BE2C (cell line): ENCODE data around the gene MOB3B.

ENCODE experiments used
- DNase-seq: peaks from one replicate; pipeline ENCODE4 v3.0.0-alpha.2; 2020
- H3K27me3 ChIP-seq: fragments of 250-450 bp; sonication (Bioruptor Pico); 2 replicates; pipeline ENCODE4 v1.5.1; 2020; ENCODE audit warnings: mild to moderate bottlenecking
- H3K36me3 ChIP-seq: fragments of 250-450 bp; sonication (Bioruptor Pico); 2 replicates; pipeline ENCODE4 v1.5.1; 2020; ENCODE audit warnings: mild to moderate bottlenecking
- H3K4me1 ChIP-seq: fragments of 250-450 bp; sonication (Bioruptor Pico); 2 replicates; pipeline ENCODE4 v1.5.1; 2020
- H3K4me3 ChIP-seq: 2 replicates; pipeline ENCODE4 v1.5.1; 2011; ENCODE audit warnings: low read depth, low read length
- H3K9me3 ChIP-seq: fragments of 250-450 bp; sonication (Bioruptor Pico); 2 replicates; pipeline ENCODE4 v1.5.1; 2020
- CTCF ChIP-seq: IDR thresholded peaks from 2 replicates; pipeline ENCODE4 v1.5.1; 2012; ENCODE audit warnings: mild to moderate bottlenecking, low read depth, low read length

Gene MOB3B

GRCh38 chr9:27539479-27540441 lies 10.1 kb upstream of the MOB3B start:
- H3K4me1 ChIP-seq, result peaks cover 8% of the 10 kb centered on the region
- H3K4me3 ChIP-seq, result no peak overlapping the region
- no peak for TF ChIP-seq CTCF
- 0 out of 2 replicates have a peak, but pooled peaks cover 3% of the 10 kb centered on the region for H3K9me3 ChIP-seq
- H3K36me3 ChIP-seq, result no peaks in the 10 kb centered on the region
- H3K27me3 ChIP-seq, result no peaks in the 10 kb centered on the region
- no peak for DNase-seq

GRCh38 chr9:27538647-27539046 lies 9.0 kb upstream of the MOB3B start:
- Histone ChIP-seq H3K4me3 (no peak overlapping the region), H3K36me3 (no peaks in the 10 kb centered on the region), H3K27me3 (no peaks in the 10 kb centered on the region), H3K9me3 (0 out of 2 replicates have a peak, but pooled peaks cover 3% of the 10 kb centered on the region), H3K4me1 (peaks cover 8% of the 10 kb centered on the region)
- DNase-seq, result no peak
- TF ChIP-seq CTCF, result no peak

GRCh38 chr9:27537756-27538155 lies 8.1 kb upstream of the MOB3B start:
- no peaks in the 10 kb centered on the region for H3K27me3 ChIP-seq
- no peak for DNase-seq
- 0 out of 2 replicates have a peak, but pooled peaks cover 3% of the 10 kb centered on the region for H3K9me3 ChIP-seq
- H3K4me3 ChIP-seq, result no peak overlapping the region
- peaks cover 8% of the 10 kb centered on the region for H3K4me1 ChIP-seq
- no peak for TF ChIP-seq CTCF
- no peaks in the 10 kb centered on the region for H3K36me3 ChIP-seq

- no peak overlapping the region for H3K4me3 ChIP-seq
- DNase-seq, result no peak
- no peak for TF ChIP-seq CTCF
- H3K36me3 ChIP-seq, result no peaks in the 10 kb centered on the region
- H3K4me1 ChIP-seq, result peaks cover 2% of the 10 kb centered on the region
- 0 out of 2 replicates have a peak, but pooled peaks cover 3% of the 10 kb centered on the region for H3K9me3 ChIP-seq
- H3K27me3 ChIP-seq, result no peaks in the 10 kb centered on the region
Observed at GRCh38 chr9:27537027-27537435, 7.4 kb upstream of the MOB3B start.

GRCh38 chr9:27536168-27536567 lies 6.6 kb upstream of the MOB3B start:
- TF ChIP-seq CTCF, result no peak
- H3K4me1 ChIP-seq, result no peaks in the 10 kb centered on the region; the same call in 1 of the 2 replicates
- H3K9me3 ChIP-seq, result no peaks in the 10 kb centered on the region
- no peak overlapping the region for H3K4me3 ChIP-seq
- H3K27me3 ChIP-seq, result no peaks in the 10 kb centered on the region
- no peak for DNase-seq
- no peaks in the 10 kb centered on the region for H3K36me3 ChIP-seq

GRCh38 chr9:27535701-27536118 lies 6.1 kb upstream of the MOB3B start:
- TF ChIP-seq CTCF, result no peak
- Histone ChIP-seq H3K27me3 (no peaks in the 10 kb centered on the region), H3K4me3 (no peak overlapping the region), H3K36me3 (no peaks in the 10 kb centered on the region), H3K9me3 (no peaks in the 10 kb centered on the region), H3K4me1 (no peaks in the 10 kb centered on the region; the same call in 1 of the 2 replicates)
- DNase-seq, result no peak
